Adipocyte (in vitro differentiated cells): ENCODE data around the gene KCTD16.
A peak's percentile ranks its signal among the peaks of the same experiment; 100 is the strongest.

Source experiments
- DNase-seq: peaks from one replicate; pipeline ENCODE4 v3.0.0-alpha.2; 2015; ENCODE audit warnings: low read depth
- H3K27me3 ChIP-seq: replicated peaks from 2 replicates; pipeline ENCODE4 v1.7.0; 2013; ENCODE audit warnings: mild to moderate bottlenecking, low read length, moderate library complexity; ENCODE audit not compliant: control insufficient read depth, insufficient read depth
- H3K36me3 ChIP-seq: 2 replicates; pipeline ENCODE4 v1.7.0; 2013; ENCODE audit warnings: low read length, mild to moderate bottlenecking, moderate library complexity; ENCODE audit not compliant: control insufficient read depth, insufficient read depth, severe bottlenecking
- H3K4me1 ChIP-seq: 2 replicates; pipeline ENCODE4 v1.7.0; 2013; ENCODE audit warnings: mild to moderate bottlenecking, low read length, moderate library complexity; ENCODE audit not compliant: control insufficient read depth, insufficient read depth
- H3K4me3 ChIP-seq: 2 replicates; pipeline ENCODE4 v1.7.0; 2013; ENCODE audit warnings: mild to moderate bottlenecking, low read length, moderate library complexity
- H3K9ac ChIP-seq: 2 replicates; pipeline ENCODE4 v1.7.0; 2013; ENCODE audit warnings: mild to moderate bottlenecking, low read length, moderate library complexity
- H3K9me3 ChIP-seq: 2 replicates; pipeline ENCODE4 v1.7.0; 2013; ENCODE audit warnings: mild to moderate bottlenecking, low read length, moderate library complexity; ENCODE audit not compliant: control insufficient read depth

KCTD16 gene

DNA sequence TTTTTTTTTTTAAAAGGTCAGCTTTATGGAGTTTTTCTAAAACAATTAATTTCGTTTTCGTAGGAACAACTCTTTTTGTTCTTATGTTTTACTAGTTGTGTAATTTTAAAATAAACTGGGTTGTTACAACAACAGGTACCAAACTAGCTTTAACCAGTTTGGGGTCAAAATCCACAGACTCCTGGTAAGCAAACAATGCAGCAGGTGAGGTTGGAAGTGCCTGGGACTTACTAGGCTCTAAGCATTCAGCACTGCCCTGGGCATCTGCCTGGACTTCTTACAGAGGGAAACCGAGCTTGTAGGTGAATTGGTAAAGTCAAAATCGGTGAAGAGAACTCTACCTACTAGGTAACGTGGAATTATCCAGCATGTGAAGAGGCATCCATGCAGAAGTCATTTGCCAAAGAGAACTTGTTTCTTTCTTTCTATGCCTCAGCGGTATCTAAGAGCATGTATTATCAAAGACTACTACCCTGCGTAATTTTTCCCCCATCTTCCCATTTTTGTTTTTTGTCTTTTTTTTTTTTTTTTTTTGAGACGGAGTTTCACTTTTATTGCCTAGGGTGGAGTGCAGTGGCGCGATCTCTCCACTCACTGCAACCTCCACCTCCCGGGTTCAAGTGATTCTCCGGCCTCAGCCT is 145.4 kb downstream of the KCTD16 start:
- no peak for DNase-seq
- Histone ChIP-seq H3K27me3 (peaks cover 4% of the 10 kb centered on the region), H3K9ac (no peak overlapping the region), H3K4me3 (no peak overlapping the region), H3K9me3 (no peaks in the 10 kb centered on the region), H3K4me1 (no peaks in the 10 kb centered on the region), H3K36me3 (no peaks in the 10 kb centered on the region)

DNA sequence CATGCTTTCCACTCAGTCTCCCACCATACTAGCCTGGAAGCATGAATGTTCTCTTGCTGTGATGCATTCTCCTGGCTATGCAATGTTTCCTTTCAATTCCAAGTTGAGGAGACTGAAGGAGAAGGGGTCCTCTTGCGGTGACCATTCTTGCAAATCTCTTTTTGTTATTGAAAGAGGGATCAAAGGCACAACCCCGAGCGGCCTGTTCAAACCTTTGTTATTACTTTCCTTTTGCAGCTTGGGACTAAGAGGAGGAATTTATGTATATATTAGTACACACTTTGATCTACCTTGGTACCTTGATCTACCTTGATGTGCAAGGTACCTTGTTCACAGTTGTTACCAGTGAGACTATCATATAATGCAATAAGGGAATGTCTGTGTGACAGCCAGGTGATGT is 147.3 kb downstream of the KCTD16 start:
- H3K9ac ChIP-seq = no peak overlapping the region
- H3K4me1 ChIP-seq = no peaks in the 10 kb centered on the region
- no peaks in the 10 kb centered on the region for H3K36me3 ChIP-seq
- H3K4me3 ChIP-seq = no peak overlapping the region
- no peaks in the 10 kb centered on the region for H3K9me3 ChIP-seq
- peaks cover 4% of the 10 kb centered on the region for H3K27me3 ChIP-seq
- no peak for DNase-seq

- no peaks in the 10 kb centered on the region for H3K4me1 ChIP-seq
- H3K9me3 ChIP-seq = no peaks in the 10 kb centered on the region
- no peak overlapping the region for H3K4me3 ChIP-seq
- DNase-seq = no peak
- no peaks in the 10 kb centered on the region for H3K36me3 ChIP-seq
- H3K27me3 ChIP-seq = peaks cover 4% of the 10 kb centered on the region
- H3K9ac ChIP-seq = no peak overlapping the region
These were observed 147.8 kb downstream of the KCTD16 start for GRCh38 chr5:144318460-144318859.

DNA sequence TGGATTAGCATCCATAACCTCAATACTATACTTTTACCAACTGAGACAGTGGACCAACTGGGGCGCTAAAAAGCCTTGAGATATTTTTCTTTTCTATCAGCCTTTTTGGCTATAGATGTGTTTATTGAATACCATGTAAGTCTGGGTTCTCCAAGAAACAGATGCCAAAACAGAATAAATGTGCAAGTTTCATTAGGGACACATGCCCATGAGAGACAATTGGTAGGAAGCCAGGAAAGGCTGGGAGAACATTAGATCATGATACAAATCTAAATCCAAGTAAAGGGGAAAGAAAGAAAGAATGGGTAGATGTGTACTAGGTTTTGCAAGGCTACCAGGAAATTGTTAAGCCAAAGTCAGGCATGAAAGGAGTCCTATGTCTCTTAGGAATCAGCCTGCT is 152.5 kb downstream of the KCTD16 start:
- H3K9ac ChIP-seq = no peak overlapping the region
- no peaks in the 10 kb centered on the region for H3K9me3 ChIP-seq
- H3K36me3 ChIP-seq = no peaks in the 10 kb centered on the region
- H3K27me3 ChIP-seq = no peaks in the 10 kb centered on the region
- H3K4me1 ChIP-seq = no peaks in the 10 kb centered on the region
- no peak overlapping the region for H3K4me3 ChIP-seq
- DNase-seq = no peak

DNA sequence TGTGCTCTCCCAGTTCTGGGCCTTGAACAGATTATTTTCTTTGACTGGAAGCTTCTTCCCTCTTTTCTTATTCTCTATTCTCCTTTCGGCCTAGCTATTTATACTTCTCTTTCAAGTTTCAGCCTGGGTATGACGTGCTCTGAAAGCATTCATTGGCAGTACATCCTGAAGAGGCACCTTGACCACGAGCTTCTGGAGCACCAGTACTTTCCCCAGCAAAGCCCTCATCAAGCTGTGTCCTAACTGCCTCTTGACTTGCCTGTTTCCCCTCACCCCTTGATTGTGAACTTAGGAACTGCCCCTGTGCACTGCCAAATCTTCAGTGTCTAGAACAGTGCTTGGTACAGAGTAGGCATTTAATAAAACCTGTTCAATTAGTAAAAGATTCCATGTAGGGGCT is 154.9 kb downstream of the KCTD16 start:
- Histone ChIP-seq H3K9ac (no peak overlapping the region), H3K27me3 (no peaks in the 10 kb centered on the region), H3K36me3 (no peaks in the 10 kb centered on the region), H3K4me3 (no peak overlapping the region), H3K9me3 (no peaks in the 10 kb centered on the region), H3K4me1 (no peaks in the 10 kb centered on the region)
- DNase-seq = no peak

- H3K9ac ChIP-seq = no peak overlapping the region
- DNase-seq = no peak
- H3K9me3 ChIP-seq = no peaks in the 10 kb centered on the region
- no peaks in the 10 kb centered on the region for H3K4me1 ChIP-seq
- no peak overlapping the region for H3K4me3 ChIP-seq
- no peaks in the 10 kb centered on the region for H3K36me3 ChIP-seq
- no peaks in the 10 kb centered on the region for H3K27me3 ChIP-seq
These were observed 157.8 kb downstream of the KCTD16 start for GRCh38 chr5:144328494-144328893.

DNA sequence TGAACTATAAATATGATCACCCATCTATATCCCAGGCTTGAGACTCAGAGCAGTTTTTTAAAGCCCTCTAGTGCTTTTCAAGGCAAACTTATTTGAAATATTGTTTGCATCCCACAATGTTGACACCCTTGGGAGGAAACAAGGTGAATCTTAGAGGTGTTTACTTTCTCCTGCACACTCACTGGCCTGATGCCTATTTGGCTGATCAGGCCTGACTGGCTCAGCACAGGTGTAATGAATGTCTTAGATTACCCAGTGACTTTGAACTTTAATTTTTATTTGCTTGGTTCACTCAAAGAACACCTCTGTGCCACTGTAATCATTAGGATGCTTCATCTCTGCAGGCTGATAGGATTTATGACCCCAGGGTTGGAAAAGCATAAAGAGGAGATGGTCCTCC is 158.3 kb downstream of the KCTD16 start:
- no peaks in the 10 kb centered on the region for H3K4me1 ChIP-seq
- no peaks in the 10 kb centered on the region for H3K27me3 ChIP-seq
- H3K4me3 ChIP-seq = no peak overlapping the region
- no peak overlapping the region for H3K9ac ChIP-seq
- H3K9me3 ChIP-seq = no peaks in the 10 kb centered on the region
- no peaks in the 10 kb centered on the region for H3K36me3 ChIP-seq
- no peak for DNase-seq

DNA sequence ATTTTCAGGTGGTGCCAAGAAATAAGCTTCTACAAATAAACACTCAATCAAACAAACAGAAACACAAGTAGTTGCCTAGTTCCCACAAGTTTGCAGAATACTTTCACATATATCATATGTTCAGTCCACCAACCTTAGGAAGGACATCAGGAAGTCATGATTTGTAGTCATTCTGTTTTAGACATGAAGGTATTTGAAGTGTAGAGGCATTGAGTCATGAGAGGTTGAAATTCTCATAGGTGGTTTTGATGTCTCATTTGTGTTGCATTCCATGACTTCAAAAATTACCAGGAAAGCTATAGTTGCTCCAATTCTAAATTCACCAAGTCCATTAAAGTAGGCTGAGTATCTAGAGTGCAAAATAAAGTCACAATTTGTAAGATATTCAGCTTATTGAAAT is 159.0 kb downstream of the KCTD16 start:
- DNase-seq = no peak
- Histone ChIP-seq H3K9ac (no peak overlapping the region), H3K4me1 (no peaks in the 10 kb centered on the region), H3K4me3 (no peak overlapping the region), H3K27me3 (no peaks in the 10 kb centered on the region), H3K9me3 (no peaks in the 10 kb centered on the region), H3K36me3 (no peaks in the 10 kb centered on the region)

DNA sequence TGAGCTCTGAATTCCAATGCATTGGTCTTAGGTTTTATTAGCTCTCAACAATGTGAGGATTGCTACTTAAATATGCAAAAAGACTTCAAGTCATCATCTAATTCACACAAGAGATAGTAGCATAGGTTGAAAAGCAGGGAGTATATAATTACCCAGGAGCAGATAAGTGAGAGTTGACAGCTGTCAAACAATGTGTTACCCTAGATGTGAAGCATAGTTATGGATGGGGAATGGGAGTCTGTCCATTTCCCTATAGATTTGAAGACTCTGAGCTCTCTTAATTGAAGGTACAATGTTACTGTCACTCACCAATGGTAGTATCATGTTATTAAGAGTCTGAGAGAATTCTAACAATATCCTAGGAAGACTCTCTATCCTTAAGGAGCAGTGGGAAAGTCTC is 160.7 kb downstream of the KCTD16 start:
- Histone ChIP-seq H3K9ac (no peak overlapping the region), H3K4me1 (no peaks in the 10 kb centered on the region), H3K27me3 (no peaks in the 10 kb centered on the region), H3K4me3 (no peak overlapping the region), H3K36me3 (no peaks in the 10 kb centered on the region), H3K9me3 (no peaks in the 10 kb centered on the region)
- DNase-seq = no peak

DNA sequence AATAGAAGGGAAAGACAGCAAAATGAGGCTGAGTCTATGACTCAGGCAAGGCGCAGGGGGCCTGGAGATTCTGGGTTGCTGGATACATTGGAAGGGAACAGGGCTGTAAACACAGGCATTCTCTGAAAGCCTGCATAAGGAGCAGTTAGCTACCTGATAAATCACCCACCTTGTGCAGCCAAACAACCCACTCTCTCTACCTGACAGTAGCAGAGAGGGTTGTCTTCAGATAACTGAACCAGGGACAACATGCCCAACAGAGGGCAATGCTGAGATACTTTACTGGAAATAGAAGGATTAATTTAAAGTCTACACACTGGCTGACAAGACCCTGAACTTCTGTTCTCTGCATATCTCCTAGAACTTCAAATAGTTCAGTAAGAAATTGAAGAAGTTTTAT is 161.6 kb downstream of the KCTD16 start:
- Histone ChIP-seq H3K4me3 (no peak overlapping the region), H3K9me3 (no peaks in the 10 kb centered on the region), H3K36me3 (no peaks in the 10 kb centered on the region), H3K9ac (no peak overlapping the region), H3K4me1 (no peaks in the 10 kb centered on the region), H3K27me3 (no peaks in the 10 kb centered on the region)
- DNase-seq = no peak

DNA sequence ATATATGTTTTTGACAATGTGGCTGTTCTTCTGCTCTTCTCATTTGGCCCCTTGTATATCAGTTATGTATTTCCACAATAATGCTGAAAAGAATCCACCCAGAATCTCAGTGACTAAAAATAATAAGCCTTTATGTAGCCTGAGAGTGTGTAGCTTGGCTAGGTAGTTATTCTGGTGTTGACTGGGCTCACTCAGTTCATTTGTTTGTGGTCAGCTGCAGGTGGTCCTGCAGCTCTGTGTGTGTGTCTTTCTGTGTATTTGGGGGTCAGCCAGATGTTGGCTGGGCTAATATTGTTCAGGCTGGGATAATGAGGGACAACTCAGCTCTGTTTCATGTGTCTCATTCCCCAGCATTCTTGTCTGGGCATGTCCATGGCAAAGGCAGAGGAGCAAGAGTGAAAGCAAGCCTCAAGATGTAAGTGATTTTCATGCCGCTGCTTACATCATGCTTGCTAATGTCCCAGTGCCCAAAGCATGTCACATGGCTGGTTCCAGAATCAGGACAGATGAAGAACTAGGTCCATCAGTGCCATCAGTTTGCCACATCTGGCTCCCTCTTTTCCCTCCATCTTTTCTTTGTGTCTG is 162.8 kb downstream of the KCTD16 start:
- Histone ChIP-seq H3K9ac (no peak overlapping the region), H3K4me3 (no peak overlapping the region), H3K9me3 (no peaks in the 10 kb centered on the region), H3K4me1 (no peaks in the 10 kb centered on the region), H3K36me3 (no peaks in the 10 kb centered on the region), H3K27me3 (no peaks in the 10 kb centered on the region)
- DNase-seq = peak; percentile 13

GRCh38 chr5:144335561-144335960 is 164.9 kb downstream of the KCTD16 start:
- no peaks in the 10 kb centered on the region for H3K9me3 ChIP-seq
- H3K36me3 ChIP-seq = no peaks in the 10 kb centered on the region
- no peak overlapping the region for H3K4me3 ChIP-seq
- no peak for DNase-seq
- H3K4me1 ChIP-seq = no peaks in the 10 kb centered on the region
- no peaks in the 10 kb centered on the region for H3K27me3 ChIP-seq
- no peak overlapping the region for H3K9ac ChIP-seq
